GM18517 (cell line): Measurements from ENCODE around the gene C6orf132.

ENCODE experiments used
- ATAC-seq: cut with Tn5 transposase; IDR thresholded peaks from one replicate; pipeline ENCODE4 v1.9.1; 2021; ENCODE audit warnings: mild to moderate bottlenecking, moderate library complexity; ENCODE audit not compliant: unreplicated experiment

C6orf132 gene

DNA sequence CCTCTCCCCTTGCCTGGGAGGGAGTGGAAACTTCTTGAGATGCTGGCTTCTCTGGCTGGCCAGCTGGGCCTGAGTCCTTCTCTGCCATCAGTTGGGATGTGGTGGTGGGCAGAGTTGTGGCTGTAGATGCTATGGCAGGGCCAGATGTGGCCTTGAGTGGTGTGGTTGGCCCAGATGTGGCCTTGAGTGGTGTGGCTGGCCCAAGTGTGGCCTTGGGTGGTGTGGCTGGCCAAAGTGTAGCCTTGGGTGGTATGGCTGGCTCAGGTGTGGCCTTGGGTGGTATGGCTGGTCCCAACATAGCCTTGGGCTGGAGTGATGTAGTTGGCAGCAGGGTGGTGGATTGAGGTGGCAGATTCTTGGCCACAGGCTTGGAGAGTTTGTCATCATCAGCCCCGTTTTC is 36.7 kb downstream of the C6orf132 start:
- ATAC-seq = no peak

DNA sequence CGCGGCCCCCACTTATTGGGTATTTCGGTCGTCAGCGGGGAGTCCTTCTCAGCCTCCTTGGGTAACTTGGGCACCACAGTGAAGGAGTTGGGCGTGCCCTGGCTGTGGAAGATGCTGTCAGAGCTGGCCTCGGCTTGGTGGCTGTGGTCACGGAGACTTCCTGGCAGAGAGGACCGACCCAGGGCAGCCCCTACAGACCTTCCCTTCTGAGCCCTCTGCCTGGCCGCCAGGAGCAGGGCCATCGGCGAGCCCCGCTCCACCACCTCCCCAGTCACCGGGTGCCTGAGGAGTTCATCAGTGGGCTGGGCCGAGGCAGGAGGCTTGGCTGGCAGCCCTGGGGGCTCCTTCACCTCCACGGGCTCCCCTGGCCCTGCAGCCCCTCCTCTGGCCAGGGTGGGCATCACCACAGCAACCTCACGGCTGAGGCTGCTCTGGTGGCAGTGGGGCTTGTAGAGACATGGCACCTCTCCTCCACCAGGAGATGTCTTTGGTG is 37.2 kb downstream of the C6orf132 start:
- ATAC-seq = no peak

DNA sequence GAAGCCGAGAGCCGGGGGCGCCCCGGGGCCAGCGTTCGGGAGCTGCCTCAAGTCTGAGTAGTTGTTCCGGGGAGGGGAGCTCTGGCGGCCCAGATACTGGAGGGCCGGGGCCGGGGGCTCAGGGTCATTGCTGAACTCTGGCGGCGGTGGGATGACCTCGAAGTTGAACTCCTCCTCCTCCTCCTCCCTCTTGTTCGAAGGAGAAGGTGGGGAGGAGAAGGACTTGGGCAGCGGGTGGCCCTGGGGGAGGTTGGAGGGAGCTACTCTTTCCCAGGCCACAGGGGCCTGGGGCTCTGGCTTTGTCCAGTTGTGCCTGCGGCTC is 37.7 kb downstream of the C6orf132 start:
- no peak for ATAC-seq

DNA sequence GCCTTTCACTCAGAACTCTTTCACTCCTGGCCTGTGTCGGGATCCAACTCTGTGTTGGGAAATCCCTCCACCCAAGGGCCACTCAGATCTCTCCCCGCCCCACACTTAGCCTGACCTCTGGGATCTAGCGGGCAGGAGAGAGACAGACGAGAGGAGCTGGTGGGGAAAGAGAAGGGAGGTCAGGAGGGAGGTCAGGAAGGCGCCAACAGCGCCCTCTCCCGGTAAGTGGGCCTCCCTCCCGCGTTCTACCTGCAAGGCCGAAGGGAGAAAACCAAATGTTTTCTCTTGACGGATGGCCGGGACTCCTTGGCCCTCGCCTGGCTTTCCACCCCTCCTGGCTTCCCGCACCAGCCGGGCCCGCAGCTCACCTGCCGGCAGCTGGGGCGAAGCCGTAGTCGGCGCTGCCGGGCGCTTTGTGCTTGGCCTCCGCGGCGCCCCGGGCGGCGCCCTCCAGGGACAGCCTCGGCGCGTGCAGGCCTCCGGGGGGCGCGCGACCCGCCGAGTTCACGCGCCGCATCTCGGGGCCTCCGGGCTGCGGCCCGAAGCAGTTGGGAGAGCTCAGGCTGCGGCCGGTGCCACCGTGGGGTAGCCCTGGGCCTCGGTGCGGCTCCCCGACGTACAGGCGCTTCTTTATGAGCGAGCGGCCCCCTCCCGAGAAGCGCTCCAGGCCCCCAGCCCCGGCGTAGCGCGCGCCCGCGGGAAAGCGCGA is 38.2 kb downstream of the C6orf132 start:
- peak; percentile 67 for ATAC-seq

DNA sequence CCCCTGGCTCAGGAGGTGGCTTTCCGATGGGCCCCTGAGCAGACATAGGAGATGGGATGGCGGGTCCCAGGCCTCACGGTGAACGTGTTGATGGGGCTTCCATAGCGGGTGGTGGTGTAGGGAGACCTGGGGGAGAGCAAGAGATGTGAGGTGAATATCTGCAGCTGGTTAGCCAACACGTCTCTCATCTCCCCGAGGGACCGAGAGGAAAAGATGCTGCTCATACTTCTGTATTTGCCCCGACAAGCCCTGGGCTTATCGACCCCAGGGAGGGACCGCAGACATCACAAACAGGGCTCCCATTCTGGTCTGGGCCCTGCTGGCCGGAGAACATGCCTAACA is 38.7 kb downstream of the C6orf132 start:
- no peak for ATAC-seq

DNA sequence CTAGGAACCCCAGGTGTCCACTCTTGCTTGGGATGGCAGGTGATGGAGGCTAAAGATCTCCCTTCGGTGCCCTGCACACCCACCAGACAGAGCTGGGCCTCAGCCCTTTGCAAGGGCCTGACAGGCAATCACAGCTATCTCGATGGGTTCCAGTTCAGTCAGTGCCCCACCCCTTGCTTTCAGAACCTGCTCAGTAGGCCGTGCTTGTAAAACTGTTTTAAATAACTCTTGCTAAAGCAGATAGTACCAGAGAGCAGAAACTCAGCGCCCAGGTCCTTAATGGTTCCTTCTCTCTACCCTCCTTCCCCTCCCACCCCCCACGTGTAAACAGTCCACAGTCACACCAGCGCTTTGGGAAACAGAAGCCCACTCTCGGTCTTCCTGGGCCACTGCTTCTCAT is 39.2 kb downstream of the C6orf132 start:
- no peak for ATAC-seq

DNA sequence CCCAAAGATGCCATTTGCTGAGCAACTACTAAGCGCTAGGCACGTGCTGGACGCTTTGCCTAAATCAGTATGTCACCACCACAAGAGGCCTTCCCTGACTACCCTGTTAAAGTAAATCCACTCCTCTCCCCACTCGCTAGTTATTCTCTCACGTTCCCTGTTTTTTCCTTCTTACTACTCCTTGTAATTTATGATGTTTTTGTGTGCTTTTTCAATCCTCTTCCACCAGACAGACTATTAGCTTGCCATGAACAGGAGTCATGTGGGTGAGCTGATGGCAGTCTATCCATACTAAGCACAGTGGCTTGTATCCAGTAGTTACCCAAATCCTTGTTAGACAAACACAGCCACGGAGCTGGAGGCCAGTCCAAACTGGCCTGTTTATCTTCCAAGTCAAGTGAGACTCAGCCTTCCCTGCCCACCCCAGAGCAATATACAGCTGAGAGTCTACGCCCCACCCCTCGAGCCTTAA is 41.2 kb downstream of the C6orf132 start:
- no peak for ATAC-seq

DNA sequence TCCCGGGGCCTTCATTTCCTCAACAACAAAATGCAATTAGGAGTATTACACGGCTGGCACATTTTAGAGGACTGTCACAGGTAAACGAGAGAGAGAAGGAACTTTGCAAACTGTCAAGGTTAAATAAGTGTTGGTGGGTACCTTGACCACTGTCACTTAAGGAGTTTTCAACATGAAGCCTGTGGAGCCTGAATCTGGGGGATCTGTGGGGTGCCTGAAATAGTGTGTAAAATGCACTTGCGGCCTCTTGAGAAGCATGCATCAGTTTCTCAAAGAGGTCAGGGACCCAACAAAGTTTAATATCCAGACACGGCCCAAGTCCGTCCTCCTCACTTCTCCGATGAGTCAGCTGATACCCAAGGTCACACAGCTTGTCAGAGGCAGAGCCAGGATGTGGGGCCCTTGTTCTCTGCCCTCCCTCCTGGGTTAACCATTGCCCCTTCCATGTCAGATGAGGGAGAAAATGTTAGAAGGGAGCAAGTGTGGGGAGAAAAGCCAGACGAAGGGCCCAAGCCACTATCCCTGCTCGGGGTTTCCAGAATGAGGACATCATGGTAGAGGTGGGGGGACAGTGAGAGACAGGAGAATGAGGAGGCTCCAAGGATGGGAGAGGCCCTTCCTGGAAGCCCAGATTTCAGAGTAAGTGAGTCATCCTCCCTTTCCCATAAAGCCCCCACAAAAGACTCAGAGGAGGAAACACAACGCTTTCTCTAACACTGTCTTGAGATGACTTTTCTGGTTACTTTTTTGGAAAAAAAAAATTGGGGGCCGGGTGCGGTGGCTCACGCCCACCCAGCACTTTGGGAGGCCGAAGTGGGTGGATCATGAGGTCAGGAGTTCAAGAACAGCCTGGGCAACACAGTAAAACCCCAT is 42.2 kb downstream of the C6orf132 start:
- ATAC-seq = no peak

DNA sequence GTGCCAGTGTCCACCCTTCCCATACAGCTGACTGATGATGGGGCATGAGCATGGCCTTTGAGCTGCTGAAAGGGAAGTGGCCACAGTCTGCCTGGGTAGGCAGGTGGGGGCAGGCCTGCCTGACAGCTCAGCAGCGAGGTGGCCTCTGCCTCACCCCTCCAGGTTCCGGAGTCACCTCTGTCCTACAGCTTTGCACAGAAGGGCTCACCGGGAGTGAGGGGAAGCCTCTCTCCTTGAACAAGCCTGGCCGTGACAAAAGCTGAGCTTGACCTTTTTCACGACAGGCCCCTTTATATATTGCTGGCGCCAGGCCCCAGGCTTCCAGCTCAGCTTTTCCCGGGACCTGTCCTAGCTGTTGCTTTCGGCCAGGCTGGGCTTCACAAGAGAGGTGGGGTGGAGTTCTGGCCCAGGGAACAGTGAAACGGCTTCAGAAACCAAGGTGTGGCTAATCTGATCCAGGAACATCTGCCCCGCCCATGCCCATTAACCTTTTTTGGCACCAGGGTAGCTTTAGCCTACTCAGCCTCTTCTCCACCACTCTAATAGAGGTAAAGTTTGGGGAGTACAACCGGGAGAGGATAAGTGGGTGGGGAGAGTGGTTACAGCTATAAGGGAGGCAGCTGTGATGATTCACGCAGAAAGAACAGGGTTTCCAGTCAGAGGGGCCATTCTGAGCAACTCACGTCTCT is 42.9 kb downstream of the C6orf132 start:
- no peak for ATAC-seq

DNA sequence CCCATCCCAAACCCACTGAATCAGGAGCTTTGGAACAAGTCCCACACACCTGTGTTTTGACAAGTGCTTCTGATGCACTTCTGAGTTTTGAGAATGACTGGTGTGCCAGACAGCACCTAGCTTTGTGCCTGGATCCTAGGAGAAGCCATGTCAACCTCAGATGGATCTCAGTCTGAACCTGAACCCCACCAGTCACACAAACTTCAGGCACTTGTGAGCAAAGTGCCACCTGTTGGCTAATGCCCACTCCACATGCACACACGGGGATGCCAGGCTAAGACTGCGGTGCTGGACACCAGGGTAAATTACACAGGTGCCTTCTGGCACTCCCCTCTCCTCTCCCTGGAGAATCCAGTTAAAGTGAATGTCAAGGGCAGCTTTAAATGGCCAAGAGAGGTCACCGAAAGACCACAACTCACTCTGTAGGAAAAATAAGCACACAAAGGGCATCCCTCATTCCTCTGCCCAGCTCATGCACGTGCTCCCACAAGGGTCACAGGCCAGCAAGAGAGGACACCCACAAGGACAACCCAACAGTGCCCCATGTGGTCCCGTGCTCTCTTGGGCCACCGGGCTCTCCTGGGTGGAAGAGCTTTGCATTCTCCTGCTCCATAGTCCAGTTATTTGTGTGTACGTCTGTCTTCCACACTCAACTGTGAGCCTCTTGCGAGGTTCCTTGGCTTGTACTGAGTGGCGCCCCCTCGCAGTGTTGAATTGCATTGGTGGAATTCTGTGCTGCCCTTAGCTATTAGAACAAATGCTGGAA is 46.5 kb downstream of the C6orf132 start:
- ATAC-seq = no peak

DNA sequence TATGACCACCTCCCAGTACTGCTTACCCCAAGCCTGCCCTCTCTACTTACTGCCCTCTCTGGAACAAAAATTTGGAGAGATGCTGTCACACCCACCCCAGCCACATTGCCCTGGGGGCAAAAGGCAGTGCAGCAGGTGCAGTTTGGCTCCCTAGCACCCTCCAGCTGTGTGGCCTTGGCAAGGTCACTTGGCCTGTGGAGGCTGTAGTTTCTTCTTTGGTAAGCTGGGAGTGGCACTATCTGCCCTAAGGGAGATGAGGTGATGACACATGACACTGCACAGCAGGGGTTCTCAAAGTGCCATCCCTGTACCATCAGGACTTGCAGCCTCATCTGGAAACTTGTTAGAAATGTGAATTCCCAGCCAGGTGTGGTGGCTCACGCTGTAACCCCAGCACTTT is 47.3 kb downstream of the C6orf132 start:
- no peak for ATAC-seq

DNA sequence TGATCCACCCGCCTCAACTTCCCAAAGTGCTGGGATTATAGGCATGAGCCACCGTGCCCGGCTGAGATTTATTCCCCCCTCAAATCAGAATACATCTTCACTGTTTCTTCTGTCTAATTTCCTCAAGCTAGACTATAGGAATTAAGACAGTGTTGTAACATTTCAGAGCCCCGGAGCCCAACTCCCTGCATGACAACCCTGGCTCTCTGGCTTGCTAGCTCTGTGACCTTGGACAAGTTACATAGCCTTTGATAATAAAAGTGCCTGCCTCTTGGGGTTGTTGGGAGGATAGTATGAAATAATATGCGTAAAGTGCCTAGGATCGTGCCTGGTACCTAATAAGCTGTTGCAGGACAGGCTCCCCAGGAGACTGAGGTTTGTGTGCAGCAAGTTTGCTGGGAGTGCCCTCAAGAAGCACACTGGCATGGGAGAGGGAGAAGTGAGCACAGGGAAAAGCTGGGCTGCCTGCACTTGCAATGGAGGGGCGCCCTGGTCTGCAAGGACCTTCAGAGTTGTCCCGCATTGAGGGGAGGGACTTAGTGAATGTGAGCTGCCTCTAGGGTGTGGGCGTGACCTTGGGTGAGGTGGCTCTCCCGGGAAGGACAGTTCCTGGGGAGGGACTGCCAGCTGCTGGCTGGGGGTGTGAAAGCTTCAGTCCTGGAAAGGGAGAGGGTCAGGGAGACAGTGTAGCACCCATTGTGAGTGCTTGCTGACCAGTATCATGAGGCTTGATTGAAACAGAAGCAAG is 48.7 kb downstream of the C6orf132 start:
- ATAC-seq = no peak

DNA sequence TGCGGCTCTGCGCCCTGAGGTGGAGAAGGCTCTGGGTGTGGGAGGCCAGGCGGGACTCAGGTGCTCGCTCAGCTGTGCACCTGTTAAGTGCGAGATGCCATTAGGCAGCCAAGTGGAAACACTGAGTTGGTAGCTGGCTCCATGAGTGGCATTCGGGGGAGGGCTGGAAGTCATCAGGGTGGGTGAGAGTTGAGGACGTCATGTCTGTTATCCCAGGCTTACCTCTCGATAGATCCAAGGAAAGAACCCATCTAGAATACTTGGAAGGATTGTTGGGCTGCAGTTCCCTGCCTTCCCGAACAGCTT is 50.7 kb downstream of the C6orf132 start:
- no peak for ATAC-seq

DNA sequence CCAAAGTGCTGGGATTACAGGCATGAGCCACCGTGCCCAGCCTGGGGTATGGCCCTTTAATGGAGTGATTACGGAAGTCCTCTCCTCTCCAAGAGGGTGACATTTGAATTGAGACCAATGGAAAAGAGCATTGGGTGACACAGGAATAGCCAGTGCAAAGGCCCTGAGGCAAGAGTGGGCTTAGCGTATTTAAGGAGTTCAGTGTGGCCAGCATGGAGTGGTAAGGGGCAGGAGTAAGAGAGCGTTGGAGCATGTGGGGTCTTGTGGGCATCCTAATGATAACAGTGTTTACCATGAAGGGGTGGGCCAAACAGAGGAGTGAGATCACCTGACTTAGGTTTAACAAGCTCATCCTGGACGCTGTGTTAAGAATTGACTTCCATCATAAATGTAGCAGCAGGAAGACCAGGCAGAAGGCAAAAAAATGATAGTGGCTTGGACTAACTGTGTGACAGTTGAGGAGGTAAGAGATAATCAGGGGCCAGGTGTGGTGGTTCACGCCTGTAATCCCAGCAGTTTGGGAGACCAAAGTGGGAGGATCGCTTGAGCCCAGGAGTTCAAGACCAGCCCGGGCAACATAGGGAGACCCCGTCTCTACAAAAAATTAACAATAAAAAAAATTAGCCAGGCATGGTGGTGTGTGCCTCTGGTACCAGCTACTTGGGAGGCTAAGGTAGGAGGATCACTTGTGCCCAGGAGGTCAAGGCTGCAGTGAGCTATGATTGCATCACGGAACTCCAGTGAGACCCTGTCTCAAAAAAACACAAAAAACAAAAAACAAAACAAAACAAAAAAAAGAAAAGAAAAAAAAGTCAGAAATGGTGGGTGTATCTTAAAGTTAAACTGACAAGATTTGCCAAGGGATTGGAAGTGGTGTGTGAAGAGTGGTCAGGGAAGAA is 51.4 kb downstream of the C6orf132 start:
- ATAC-seq = no peak

DNA sequence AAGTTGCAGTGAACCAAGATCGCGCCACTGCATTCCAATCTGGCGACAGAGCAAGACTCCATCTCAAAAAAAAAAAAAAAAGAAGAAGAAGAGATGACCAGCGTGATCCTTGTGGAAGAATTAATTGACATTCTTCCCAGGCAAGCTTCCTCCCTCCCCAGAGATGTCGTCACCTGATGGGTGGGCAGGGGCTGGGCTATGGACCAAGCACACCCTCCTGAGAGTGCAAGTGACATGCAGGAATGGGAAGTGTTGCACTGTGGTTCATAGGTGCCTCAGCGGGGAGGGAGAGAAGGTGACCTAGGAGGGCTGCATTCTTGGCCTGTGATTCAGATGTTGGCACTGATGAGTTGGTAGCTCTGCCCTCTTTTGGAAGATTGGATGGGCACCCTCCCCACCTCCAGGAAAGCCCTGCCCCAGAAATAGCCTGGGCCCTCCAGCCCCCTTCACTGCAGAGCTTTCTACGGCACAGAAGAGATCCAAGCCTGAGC is 54.3 kb downstream of the C6orf132 start:
- ATAC-seq = no peak

DNA sequence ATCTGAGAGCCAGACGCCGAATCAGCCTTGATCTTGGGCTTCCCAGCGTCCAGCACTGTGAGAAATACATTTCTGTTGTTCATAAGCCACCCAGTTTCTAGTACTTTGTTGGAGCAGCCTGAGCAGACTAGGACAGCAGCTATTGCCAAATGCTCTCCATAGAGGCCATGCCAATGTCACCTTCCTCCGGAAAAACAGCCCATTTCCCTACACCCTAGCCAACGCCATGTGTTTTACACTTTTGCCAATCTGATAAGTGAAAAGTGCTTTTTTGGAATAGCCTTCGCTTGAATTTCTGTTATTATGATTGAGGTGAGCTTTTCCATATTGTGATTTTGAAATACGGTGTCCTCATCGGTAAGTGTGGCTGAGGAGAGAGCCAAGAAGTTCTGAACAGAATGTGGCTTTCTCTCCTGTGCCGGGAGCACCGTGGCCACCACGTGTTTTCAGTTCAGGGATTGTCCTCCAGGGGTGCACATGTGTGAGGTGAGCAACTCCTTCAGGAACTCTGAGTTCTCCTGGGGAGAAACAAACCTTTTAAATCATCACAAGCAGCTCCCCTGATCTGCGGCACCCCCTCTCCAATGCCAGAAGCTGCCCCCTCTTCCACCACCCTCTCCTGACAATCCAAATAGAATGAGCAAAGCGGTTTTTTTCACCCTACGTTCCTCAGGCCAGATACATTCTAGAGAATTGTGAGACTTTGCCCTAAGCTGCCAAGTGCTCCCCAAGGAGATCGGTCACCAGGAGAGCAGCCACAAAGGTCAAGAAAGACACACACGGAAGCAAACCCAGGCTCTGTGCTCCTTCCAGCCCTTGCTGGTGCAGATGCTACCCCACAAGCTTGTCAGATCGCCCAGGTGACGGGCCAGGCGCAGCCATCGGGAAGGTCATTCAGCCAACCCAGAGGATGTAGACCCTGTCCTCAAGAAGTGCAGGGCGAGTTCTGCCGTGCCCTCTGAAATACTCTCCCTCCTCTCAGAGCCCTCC is 56.1 kb downstream of the C6orf132 start:
- ATAC-seq = no peak

DNA sequence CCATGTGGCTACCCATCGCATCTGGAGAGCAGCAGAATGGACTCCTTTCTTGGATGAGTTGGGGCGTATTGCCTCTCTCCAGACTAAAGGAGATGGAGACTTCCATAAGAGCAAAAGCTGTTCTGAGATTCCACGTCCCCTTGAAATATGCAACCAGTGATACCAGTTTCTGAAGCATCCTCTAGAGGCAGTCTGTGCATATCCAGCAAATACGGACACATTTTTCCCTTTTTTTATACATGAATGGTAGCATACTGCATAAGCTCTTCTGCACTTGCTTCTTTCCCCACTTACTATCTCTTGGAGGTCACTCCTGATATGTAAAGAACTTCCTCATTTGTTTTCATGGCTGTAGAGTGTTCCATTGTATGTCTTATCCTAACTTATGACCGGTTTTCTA is 57.5 kb downstream of the C6orf132 start:
- no peak for ATAC-seq

DNA sequence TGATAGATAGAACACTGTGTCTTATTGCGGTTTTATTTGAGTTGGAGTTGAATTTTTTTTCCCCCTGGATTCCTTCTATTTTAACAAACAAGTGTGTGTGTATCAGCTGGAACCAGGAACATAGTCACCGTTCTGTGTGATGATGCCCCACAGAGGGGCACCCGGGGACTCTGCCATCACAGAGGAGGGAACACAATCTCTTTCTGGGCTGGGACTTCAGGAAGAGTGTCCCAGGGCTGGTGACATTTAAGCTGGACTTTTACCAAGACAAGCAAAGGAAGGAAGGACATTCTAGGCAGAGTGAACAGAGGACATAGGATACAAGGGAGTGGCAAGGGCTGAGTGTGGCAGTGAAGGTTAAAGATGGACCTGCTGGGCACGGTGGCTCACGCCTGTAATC is 58.9 kb downstream of the C6orf132 start:
- ATAC-seq = no peak
